Measurements from ENCODE around the gene ALPK3. TPM values are rescaled to one million over a fixed set of nuclear protein-coding genes. Genes with fewer than 3 reads are reported as not detected.

The ALPK3 gene
- total RNA-seq, 1 experiment from 2014 or later = 17.7 TPM

GRCh38 chr15:84907731-84908130, 90.6 kb downstream of the ALPK3 start:
- Histone ChIP-seq H4K91ac (ENCODE audit: insufficient read length, low read depth, low read length) (no peak overlapping the region), H2BK120ac (ENCODE audit: low read depth, low read length, poor library complexity, severe bottlenecking) (no peak overlapping the region), H3K14ac (ENCODE audit: insufficient read depth, low read length) (no peak overlapping the region), H3K4me1 (ENCODE audit: insufficient read depth, low read length) (no peaks in the 10 kb centered on the region), H4K20me1 (ENCODE audit: control insufficient read depth, insufficient read depth, insufficient read length) (no peaks in the 10 kb centered on the region), H3K18ac (ENCODE audit: insufficient read length, low read depth, low read length) (no peak overlapping the region), H3K27ac (ENCODE audit: insufficient read length, low read depth, low read length) (no peak overlapping the region), H3T11ph (ENCODE audit: low read length) (no peak overlapping the region), H4K5ac (ENCODE audit: insufficient read length, low read depth, low read length) (no peak overlapping the region), H3K79me1 (ENCODE audit: insufficient read depth, low read depth, low read length, poor library complexity, severe bottlenecking) (no peaks in the 10 kb centered on the region), H3K23ac (ENCODE audit: insufficient read length, low read depth, low read length) (no peak overlapping the region), H4K8ac (replicated peaks; ENCODE audit: insufficient read length, low read depth, low read length) (no peak overlapping the region), H3K27me3 (ENCODE audit: insufficient read depth, low read length) (no peaks in the 10 kb centered on the region), H2BK12ac (ENCODE audit: insufficient read length, low read depth, low read length) (no peak overlapping the region), H2AK5ac (ENCODE audit: insufficient read length, low read length) (no peak overlapping the region), H3K23me2 (ENCODE audit: insufficient read length, low read depth, low read length, poor library complexity, severe bottlenecking) (no peaks in the 10 kb centered on the region), H3K56ac (ENCODE audit: insufficient read length, low read depth, low read length) (no peak overlapping the region), H3K4ac (ENCODE audit: low read depth, low read length) (no peak overlapping the region), H3K9ac (ENCODE audit: extremely low read depth, insufficient read length, low read length) (no peak overlapping the region), H2BK20ac (ENCODE audit: low read depth, low read length, poor library complexity, severe bottlenecking) (no peak overlapping the region), H2BK5ac (ENCODE audit: insufficient read length, low read length) (no peak overlapping the region), H2BK15ac (ENCODE audit: low read depth, low read length) (no peak overlapping the region), H3K79me2 (ENCODE audit: insufficient read depth, low read length) (no peaks in the 10 kb centered on the region), H3K4me2 (ENCODE audit: insufficient read depth, insufficient read length, low read length) (no peak overlapping the region), H2AFZ (ENCODE audit: low read length) (no peak overlapping the region), H3K9me3 (ENCODE audit: control insufficient read depth, low read depth, low read length) (no peaks in the 10 kb centered on the region)
- no peak overlapping the region for H3K27ac Mint-ChIP-seq
- WGBS (ENCODE audit: extremely low coverage, insufficient read length, low lambda C conversion rate) = no CpG with 5 or more reads among the region's 4 CpGs
- H3K4me3 Mint-ChIP-seq = no peak overlapping the region
- TF ChIP-seq, protein P1, sequence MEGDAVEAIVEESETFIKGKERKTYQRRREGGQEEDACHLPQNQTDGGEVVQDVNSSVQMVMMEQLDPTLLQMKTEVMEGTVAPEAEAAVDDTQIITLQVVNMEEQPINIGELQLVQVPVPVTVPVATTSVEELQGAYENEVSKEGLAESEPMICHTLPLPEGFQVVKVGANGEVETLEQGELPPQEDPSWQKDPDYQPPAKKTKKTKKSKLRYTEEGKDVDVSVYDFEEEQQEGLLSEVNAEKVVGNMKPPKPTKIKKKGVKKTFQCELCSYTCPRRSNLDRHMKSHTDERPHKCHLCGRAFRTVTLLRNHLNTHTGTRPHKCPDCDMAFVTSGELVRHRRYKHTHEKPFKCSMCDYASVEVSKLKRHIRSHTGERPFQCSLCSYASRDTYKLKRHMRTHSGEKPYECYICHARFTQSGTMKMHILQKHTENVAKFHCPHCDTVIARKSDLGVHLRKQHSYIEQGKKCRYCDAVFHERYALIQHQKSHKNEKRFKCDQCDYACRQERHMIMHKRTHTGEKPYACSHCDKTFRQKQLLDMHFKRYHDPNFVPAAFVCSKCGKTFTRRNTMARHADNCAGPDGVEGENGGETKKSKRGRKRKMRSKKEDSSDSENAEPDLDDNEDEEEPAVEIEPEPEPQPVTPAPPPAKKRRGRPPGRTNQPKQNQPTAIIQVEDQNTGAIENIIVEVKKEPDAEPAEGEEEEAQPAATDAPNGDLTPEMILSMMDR (conservative IDR thresholded peaks at IDR 0.05) = no peak
- no peak for DNase-seq
- H3K27me3 Mint-ChIP-seq (ENCODE audit: low read depth) = no peaks in the 10 kb centered on the region
- H3K4me1 Mint-ChIP-seq = peaks cover 3 to 9% of the 10 kb centered on the region in 2 experiments
- no peaks in the 10 kb centered on the region; a peak in 1 of 5 replicates for H3K9me3 Mint-ChIP-seq
- no peaks in the 10 kb centered on the region for H3K36me3 Mint-ChIP-seq (ENCODE audit: insufficient read depth in 1 of 3, low read depth in 3 of 3)

Data from H9 (cell line).